Measurements from ENCODE around the gene NR1I2. TPM values are rescaled to one million over a fixed set of nuclear protein-coding genes. Genes with fewer than 3 reads are reported as not detected.

Gene NR1I2
- total and polyA plus RNA-seq, 2 donors (not counting 3 experiments of a cell fraction or from before 2014, with no cell fraction given): 0.03 TPM; not detected in 1

- no peak for TF ChIP-seq JUN (IDR thresholded peaks at IDR 0.05; ENCODE audit: borderline replicate concordance, insufficient read depth, insufficient read length, low read depth)
- no peak for TF ChIP-seq GATA2 (IDR thresholded peaks at IDR 0.05; ENCODE audit: insufficient read depth, insufficient read length, low read depth, low read length)
- TF ChIP-seq POLR2AphosphoS5 (IDR thresholded peaks at IDR 0.05; ENCODE audit: insufficient read depth, low read depth, low read length): no peak
- TF ChIP-seq MYC (IDR thresholded peaks at IDR 0.05; ENCODE audit: low read depth, low read length): no peak
- no peak for TF ChIP-seq FOS (IDR thresholded peaks at IDR 0.05; ENCODE audit: borderline replicate concordance, insufficient read depth, low read length)
- TF ChIP-seq, protein P1, sequence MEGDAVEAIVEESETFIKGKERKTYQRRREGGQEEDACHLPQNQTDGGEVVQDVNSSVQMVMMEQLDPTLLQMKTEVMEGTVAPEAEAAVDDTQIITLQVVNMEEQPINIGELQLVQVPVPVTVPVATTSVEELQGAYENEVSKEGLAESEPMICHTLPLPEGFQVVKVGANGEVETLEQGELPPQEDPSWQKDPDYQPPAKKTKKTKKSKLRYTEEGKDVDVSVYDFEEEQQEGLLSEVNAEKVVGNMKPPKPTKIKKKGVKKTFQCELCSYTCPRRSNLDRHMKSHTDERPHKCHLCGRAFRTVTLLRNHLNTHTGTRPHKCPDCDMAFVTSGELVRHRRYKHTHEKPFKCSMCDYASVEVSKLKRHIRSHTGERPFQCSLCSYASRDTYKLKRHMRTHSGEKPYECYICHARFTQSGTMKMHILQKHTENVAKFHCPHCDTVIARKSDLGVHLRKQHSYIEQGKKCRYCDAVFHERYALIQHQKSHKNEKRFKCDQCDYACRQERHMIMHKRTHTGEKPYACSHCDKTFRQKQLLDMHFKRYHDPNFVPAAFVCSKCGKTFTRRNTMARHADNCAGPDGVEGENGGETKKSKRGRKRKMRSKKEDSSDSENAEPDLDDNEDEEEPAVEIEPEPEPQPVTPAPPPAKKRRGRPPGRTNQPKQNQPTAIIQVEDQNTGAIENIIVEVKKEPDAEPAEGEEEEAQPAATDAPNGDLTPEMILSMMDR (IDR thresholded peaks at IDR 0.05; ENCODE audit: extremely low read depth in 1 of 2, insufficient read depth in 1 of 2, low read depth in 1 of 2, low read length in 2 of 2): no peak
- TF ChIP-seq POLR2A (IDR thresholded peaks at IDR 0.05; ENCODE audit: low read depth, low read length): no peak
- TF ChIP-seq, protein P2, sequence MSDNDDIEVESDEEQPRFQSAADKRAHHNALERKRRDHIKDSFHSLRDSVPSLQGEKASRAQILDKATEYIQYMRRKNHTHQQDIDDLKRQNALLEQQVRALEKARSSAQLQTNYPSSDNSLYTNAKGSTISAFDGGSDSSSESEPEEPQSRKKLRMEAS (IDR thresholded peaks at IDR 0.05; ENCODE audit: insufficient read depth, insufficient read length): no peak
- TF ChIP-seq EZH2 (IDR thresholded peaks at IDR 0.05; ENCODE audit: borderline replicate concordance, low read depth, low read length, severe bottlenecking): no peak
- POLR2A ChIA-PET: no interaction called here
- Histone ChIP-seq H3K36me3 (ENCODE audit: control insufficient read depth in 2 of 2, extremely low read depth in 1 of 2, insufficient read depth in 2 of 2, low read length in 2 of 2) (no peaks in the 10 kb centered on the region), H3K9ac (replicated peaks; ENCODE audit: extremely low read depth, insufficient read depth, low read length) (no peak overlapping the region), H3K4me1 (ENCODE audit: control insufficient read depth, extremely low read depth, insufficient read depth, low read length) (peaks cover 19% of the 10 kb centered on the region), H3K27me3 (ENCODE audit: control insufficient read depth in 2 of 2, insufficient read depth in 2 of 2, low read length in 2 of 2) (no peaks in the 10 kb centered on the region), H3K9me1 (replicated peaks; ENCODE audit: control insufficient read depth, extremely low read depth, insufficient read depth, low read length) (no peaks in the 10 kb centered on the region), H3K4me2 (ENCODE audit: insufficient read depth, low read length) (no peak overlapping the region), H2AFZ (ENCODE audit: low read depth, low read length) (no peak overlapping the region), H3K4me3 (replicated peaks in 1 of 3; ENCODE audit: insufficient read depth in 1 of 3, low read depth in 1 of 3, low read length in 3 of 3) (no peak overlapping the region), H4K20me1 (replicated peaks; ENCODE audit: control insufficient read depth, extremely low read depth, insufficient read depth, low read length) (no peaks in the 10 kb centered on the region), H3K79me2 (ENCODE audit: control insufficient read depth, insufficient read depth, low read length) (no peaks in the 10 kb centered on the region), H3K27ac (ENCODE audit: insufficient read depth, low read depth, low read length) (no peak overlapping the region), H3K9me3 (replicated peaks; ENCODE audit: control insufficient read depth, insufficient read depth, low read length) (no peaks in the 10 kb centered on the region)
- FAIRE-seq: no peak
- dilution Hi-C loops (cut with MboI; ENCODE audit: extremely low pct_ligation_motif_present, low sequenced_read_pairs): no loop called here
- intact Hi-C loops (cut with micrococcal nuclease): no loop called here
- BruUV-seq (replicated peaks): no TSS peak
- CTCF ChIA-PET: interaction anchor here (1.0 kb wide), 1 partner anchor 685 kb away, joined by 3 read pairs; no protein-coding TSS in a partner anchor
- DNase-seq (ENCODE audit: low read depth, low spot score): no peak
Observed at GRCh38 chr3:119748991-119749390, 32.9 kb upstream of the NR1I2 start.
